Glutamatergic neuron (in vitro differentiated cells): ENCODE measurements around the gene KNDC1. TPM values are rescaled to one million over a fixed set of nuclear protein-coding genes. Genes with fewer than 3 reads are reported as not detected.

ENCODE experiments used
- DNase-seq: peaks from one replicate; pipeline ENCODE4 v3.0.0; 2022
- H3K27ac Mint-ChIP-seq: one replicate; pipeline ENCODE4 v1.8.0; 2020; ENCODE audit warnings: mild to moderate bottlenecking, mixed read lengths, inconsistent platforms; ENCODE audit not compliant: unreplicated experiment
- H3K27me3 Mint-ChIP-seq: one replicate; pipeline ENCODE4 v1.8.0; 2020; ENCODE audit warnings: mild to moderate bottlenecking, moderate library complexity, mixed read lengths, inconsistent platforms; ENCODE audit not compliant: unreplicated experiment
- H3K36me3 Mint-ChIP-seq: one replicate; pipeline ENCODE4 v1.8.0; 2020; ENCODE audit warnings: mild to moderate bottlenecking, mixed read lengths, inconsistent platforms; ENCODE audit not compliant: unreplicated experiment
- H3K4me1 Mint-ChIP-seq: one replicate; pipeline ENCODE4 v1.8.0; 2020; ENCODE audit warnings: mild to moderate bottlenecking, low read depth, mixed read lengths, inconsistent platforms; ENCODE audit not compliant: unreplicated experiment
- H3K4me3 Mint-ChIP-seq: one replicate; pipeline ENCODE4 v1.8.0; 2020; ENCODE audit warnings: mild to moderate bottlenecking, mixed read lengths, inconsistent platforms; ENCODE audit not compliant: unreplicated experiment
- H3K9me3 Mint-ChIP-seq: one replicate; pipeline ENCODE4 v1.8.0; 2020; ENCODE audit warnings: mild to moderate bottlenecking, moderate library complexity, mixed read lengths, inconsistent platforms; ENCODE audit not compliant: unreplicated experiment
- total RNA-seq: library from RNA; stranded (reverse); fragmentation: NEBNext Ultra II Directional; extraction: Animal tissue kit (Norgen Biotek cat#: 25700); gene quantifications from one replicate; pipeline ENCODE4 v1.2.1, GENCODE V29; 2021; ENCODE audit not compliant: unreplicated experiment
- TF ChIP-seq, protein P1 (sequence below): fragments of 200-600 bp; sonication (generic); IDR thresholded peaks from one replicate; pipeline ENCODE4 v1.5.0; 2021; ENCODE audit not compliant: partially characterized antibody, unreplicated experiment

Gene KNDC1
- total RNA-seq, 1 donor from 2014 or later, result 7.4 TPM

DNA sequence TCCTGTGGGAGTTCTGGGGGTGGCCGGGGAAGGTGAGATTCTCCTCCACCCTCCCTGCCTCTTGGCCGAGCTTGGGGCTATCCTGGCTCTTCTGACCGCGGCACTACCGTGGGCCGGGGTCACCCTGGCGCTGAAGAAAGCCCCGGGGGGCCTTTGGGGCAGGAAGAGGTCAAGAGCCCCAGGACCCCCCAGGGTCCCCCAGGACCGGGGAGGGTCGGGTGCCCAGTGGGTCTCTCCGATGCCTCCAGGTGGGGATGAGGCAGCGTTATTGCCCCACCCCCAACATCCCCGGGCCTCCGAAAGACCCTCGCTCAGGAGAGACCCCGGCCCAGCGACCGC, 439 bp upstream of the KNDC1 start:
- Mint-ChIP-seq H3K27ac (no peak overlapping the region), H3K27me3 (peaks cover 8% of the 10 kb centered on the region), H3K4me3 (no peak overlapping the region), H3K4me1 (peaks cover 3% of the 10 kb centered on the region), H3K36me3 (peaks cover 4% of the 10 kb centered on the region), H3K9me3 (peaks cover 2% of the 10 kb centered on the region)
- TF ChIP-seq, protein P1, sequence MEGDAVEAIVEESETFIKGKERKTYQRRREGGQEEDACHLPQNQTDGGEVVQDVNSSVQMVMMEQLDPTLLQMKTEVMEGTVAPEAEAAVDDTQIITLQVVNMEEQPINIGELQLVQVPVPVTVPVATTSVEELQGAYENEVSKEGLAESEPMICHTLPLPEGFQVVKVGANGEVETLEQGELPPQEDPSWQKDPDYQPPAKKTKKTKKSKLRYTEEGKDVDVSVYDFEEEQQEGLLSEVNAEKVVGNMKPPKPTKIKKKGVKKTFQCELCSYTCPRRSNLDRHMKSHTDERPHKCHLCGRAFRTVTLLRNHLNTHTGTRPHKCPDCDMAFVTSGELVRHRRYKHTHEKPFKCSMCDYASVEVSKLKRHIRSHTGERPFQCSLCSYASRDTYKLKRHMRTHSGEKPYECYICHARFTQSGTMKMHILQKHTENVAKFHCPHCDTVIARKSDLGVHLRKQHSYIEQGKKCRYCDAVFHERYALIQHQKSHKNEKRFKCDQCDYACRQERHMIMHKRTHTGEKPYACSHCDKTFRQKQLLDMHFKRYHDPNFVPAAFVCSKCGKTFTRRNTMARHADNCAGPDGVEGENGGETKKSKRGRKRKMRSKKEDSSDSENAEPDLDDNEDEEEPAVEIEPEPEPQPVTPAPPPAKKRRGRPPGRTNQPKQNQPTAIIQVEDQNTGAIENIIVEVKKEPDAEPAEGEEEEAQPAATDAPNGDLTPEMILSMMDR, result no peak
- DNase-seq, result peak; percentile 15

DNA sequence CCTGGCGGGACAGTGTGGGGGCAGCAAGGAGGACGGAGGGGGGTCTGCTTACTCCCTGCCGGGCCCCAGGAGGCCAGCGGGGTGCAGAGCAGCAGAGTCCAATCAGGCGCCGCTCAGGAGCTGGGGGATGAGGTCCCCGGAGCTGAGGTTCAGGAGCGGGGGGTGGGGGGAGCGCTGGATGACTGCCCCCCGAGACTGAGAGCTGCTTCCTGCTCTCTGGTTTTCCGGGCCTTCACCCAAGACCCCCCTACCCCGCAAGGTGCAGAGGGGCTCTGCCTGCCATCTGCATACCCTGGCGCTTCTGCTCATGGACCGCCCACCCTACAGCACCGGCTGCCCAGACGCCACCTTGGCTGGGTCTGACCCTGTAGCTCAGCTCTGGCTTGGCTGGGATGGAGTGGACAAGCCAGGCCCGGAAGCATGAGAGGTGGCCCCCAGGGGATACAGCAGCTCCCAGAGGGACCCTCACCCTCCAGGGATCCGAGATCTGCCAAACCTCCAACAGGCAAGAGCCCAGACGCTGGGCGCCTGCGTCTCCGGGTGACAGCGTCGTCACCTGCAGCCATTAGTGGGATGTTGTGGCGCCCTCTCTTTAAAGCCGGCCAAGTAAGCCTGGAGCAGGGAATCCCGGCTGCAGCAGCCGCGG, 930 bp downstream of the KNDC1 start:
- Mint-ChIP-seq H3K4me1 (peaks cover 3% of the 10 kb centered on the region), H3K4me3 (peak overlapping the region; percentile 42), H3K9me3 (peaks cover 2% of the 10 kb centered on the region), H3K27me3 (peaks cover 8% of the 10 kb centered on the region), H3K36me3 (no peaks in the 10 kb centered on the region), H3K27ac (no peak overlapping the region)
- TF ChIP-seq, protein P1, result no peak
- peak; percentile 16 for DNase-seq

DNA sequence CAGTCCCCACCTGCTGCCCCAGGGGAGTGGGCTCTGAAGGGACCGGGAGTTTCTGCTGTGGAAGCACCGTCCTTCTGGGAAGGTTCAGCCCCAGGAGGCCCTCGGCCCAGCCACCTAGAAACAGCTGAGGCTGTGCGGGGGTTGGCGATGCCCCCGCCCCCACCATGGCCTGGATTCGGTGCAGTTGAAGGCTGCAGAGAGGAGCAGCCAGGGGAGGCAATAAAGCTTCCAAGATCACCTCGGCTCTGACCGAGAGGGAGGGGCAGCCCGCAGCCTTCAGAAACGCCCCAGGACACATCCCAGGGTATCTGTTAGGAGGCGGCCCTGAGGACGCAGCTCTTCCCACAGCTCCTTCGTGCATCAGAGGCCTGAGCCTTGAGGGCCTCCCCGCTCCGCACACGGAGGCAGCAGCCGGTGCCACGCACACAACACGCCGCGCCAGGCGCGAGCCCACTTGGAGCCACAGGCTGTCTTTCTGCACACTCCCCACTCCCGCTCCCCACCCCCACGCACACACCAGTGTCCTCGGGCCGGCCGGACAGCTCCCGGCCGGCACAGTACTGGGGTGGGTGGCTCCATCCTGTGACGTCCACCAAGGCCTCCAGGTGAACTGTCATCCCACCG, 1.6 kb downstream of the KNDC1 start:
- Mint-ChIP-seq H3K9me3 (peaks cover 2% of the 10 kb centered on the region), H3K27ac (no peak overlapping the region), H3K4me1 (peaks cover 3% of the 10 kb centered on the region), H3K27me3 (peaks cover 9% of the 10 kb centered on the region), H3K4me3 (no peak overlapping the region), H3K36me3 (peaks cover 4% of the 10 kb centered on the region)
- peak; percentile 34 for DNase-seq
- TF ChIP-seq, protein P1, result no peak

DNA sequence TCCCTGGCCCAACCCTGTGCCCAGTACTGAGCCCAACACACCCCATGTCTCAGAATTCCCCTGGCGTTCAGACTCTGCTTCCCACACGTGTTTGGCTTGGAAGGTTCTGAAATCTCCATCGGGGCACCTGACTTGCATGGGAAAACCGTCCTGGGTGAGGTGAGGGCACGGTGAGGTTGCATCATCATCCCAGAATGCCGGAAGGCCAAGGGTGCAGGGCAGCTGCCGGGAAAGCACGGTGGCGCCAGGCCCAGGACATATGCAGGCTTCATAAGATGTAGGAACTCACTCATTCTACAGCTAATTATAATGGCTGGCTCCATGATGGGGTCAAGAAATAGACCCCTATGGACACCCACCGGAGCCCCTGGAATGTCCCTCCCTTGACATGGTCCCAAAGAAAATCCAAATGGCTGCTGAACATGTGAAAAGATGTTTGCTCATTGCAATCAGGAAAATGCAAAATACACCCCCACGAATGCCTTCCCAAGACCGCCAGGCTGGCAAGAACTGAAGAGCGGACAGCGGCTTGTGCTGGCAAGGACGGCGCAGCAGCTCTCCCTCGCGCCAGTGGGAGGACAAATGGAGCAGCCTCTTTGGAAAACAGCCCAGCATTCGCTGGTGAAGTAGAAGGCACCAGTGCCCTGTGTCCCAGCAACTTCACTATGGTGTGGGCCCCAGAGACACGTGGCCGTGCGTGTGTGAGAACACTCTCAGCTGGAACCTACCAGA, 2.3 kb downstream of the KNDC1 start:
- TF ChIP-seq, protein P1, result no peak
- no peak overlapping the region for H3K4me3 Mint-ChIP-seq
- H3K27ac Mint-ChIP-seq, result no peak overlapping the region
- peaks cover 9% of the 10 kb centered on the region for H3K27me3 Mint-ChIP-seq
- peaks cover 2% of the 10 kb centered on the region for H3K9me3 Mint-ChIP-seq
- no peak for DNase-seq
- H3K36me3 Mint-ChIP-seq, result peaks cover 5% of the 10 kb centered on the region
- peaks cover 3% of the 10 kb centered on the region for H3K4me1 Mint-ChIP-seq
